Measurements from ENCODE around the gene XPC. TPM values are rescaled to one million over a fixed set of nuclear protein-coding genes. Genes with fewer than 3 reads are reported as not detected.

Gene XPC
- total RNA-seq, 1 donor from 2014 or later: 31.8 TPM

DNA sequence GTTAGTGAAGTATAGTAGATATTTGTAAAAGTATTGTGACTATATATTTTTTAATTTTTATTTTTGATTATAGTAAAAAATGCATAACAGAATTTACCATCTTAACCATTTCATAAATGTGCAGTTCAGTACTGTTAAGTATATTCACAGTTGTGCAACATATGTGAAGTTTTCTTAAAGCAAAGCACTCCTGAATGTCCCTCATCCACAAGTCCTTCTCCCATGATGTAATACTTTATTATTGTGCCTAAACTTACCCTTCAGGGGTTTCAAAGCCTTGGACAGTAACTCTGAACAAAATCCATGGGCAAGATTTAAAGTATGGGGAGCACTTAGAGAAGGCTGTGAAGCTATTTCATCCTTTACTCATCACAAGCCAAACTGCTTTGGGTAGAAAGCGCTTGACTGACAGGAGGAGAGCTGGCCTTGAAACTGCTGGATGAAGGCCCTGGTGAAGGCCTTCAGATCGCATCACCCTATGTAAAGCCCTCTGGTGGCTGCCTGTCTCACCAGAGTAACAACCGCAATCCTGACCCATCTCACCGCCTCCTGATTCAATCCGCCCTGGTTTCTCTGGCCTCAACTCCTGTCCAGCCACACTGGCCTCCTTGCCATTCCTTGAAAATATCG lies 28.3 kb upstream of the XPC start:
- ATAC-seq: no peak
- Histone ChIP-seq H3K4me1 (peaks cover 32% of the 10 kb centered on the region), H3K27ac (no peak overlapping the region), H3K27me3 (ENCODE audit: low read depth) (no peaks in the 10 kb centered on the region), H3K9me3 (no peaks in the 10 kb centered on the region), H3K4me3 (no peak overlapping the region), H3K36me3 (no peaks in the 10 kb centered on the region)
- no peak for DNase-seq
- intact Hi-C loops (cut with DNase I): no loop called here
- TF ChIP-seq, protein P1, sequence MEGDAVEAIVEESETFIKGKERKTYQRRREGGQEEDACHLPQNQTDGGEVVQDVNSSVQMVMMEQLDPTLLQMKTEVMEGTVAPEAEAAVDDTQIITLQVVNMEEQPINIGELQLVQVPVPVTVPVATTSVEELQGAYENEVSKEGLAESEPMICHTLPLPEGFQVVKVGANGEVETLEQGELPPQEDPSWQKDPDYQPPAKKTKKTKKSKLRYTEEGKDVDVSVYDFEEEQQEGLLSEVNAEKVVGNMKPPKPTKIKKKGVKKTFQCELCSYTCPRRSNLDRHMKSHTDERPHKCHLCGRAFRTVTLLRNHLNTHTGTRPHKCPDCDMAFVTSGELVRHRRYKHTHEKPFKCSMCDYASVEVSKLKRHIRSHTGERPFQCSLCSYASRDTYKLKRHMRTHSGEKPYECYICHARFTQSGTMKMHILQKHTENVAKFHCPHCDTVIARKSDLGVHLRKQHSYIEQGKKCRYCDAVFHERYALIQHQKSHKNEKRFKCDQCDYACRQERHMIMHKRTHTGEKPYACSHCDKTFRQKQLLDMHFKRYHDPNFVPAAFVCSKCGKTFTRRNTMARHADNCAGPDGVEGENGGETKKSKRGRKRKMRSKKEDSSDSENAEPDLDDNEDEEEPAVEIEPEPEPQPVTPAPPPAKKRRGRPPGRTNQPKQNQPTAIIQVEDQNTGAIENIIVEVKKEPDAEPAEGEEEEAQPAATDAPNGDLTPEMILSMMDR (IDR thresholded peaks at IDR 0.05): no peak

DNA sequence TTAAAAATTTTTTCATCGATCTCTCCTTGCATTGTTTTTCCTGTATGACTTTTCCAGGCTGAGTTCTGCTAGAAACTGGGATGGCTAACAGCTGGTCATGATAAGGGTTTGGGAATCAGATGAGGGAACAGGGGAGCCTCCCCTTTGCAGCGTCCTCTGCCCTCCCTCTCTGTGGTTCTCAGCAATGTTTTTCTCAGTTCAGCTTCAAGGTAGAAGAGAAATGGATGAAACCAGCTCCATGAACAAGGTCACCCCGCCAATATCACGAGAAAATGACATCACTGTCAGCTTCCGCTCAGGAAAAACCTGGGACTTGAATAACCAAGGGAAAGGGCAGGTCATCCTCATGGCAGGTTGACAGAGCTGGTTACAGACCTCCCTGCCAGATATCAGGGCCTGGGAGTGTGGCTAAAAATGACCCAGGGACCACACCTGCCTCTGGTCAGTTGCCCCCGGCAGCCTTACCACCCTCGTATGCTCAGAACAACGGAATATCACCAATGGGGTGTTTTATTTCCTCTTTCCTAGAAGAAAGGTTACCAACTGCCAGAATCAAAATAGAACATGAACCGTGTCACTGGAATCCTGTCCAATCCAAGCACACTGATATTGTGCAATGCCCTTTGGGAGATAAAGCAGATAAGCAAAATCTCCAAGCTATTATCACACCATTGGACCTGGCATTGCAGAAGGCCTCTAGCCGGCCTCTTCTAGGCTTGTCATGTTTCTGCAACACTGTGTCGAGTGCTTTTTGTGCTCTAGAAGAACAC lies 26.3 kb upstream of the XPC start:
- Histone ChIP-seq H3K9me3 (no peaks in the 10 kb centered on the region), H3K4me3 (no peak overlapping the region), H3K27ac (no peak overlapping the region), H3K4me1 (peaks cover 38% of the 10 kb centered on the region), H3K36me3 (peaks cover 5% of the 10 kb centered on the region), H3K27me3 (ENCODE audit: low read depth) (no peaks in the 10 kb centered on the region)
- no peak for DNase-seq
- ATAC-seq: peak; percentile 61 to 71
- intact Hi-C loops (cut with DNase I): no loop called here
- TF ChIP-seq, protein P1 (IDR thresholded peaks at IDR 0.05): no peak

GRCh38 chr3:14203521-14204079 lies 25.2 kb upstream of the XPC start:
- TF ChIP-seq, protein P1 (IDR thresholded peaks at IDR 0.05): peak; percentile 83
- Histone ChIP-seq H3K27me3 (ENCODE audit: low read depth) (no peaks in the 10 kb centered on the region), H3K36me3 (peaks cover 16% of the 10 kb centered on the region), H3K4me3 (no peak overlapping the region), H3K4me1 (peaks cover 38% of the 10 kb centered on the region), H3K27ac (no peak overlapping the region), H3K9me3 (no peaks in the 10 kb centered on the region)
- DNase-seq (peak; percentile 50), ATAC-seq (peak; percentile 86 to 89)
- intact Hi-C loops (cut with DNase I): no loop called here

DNA sequence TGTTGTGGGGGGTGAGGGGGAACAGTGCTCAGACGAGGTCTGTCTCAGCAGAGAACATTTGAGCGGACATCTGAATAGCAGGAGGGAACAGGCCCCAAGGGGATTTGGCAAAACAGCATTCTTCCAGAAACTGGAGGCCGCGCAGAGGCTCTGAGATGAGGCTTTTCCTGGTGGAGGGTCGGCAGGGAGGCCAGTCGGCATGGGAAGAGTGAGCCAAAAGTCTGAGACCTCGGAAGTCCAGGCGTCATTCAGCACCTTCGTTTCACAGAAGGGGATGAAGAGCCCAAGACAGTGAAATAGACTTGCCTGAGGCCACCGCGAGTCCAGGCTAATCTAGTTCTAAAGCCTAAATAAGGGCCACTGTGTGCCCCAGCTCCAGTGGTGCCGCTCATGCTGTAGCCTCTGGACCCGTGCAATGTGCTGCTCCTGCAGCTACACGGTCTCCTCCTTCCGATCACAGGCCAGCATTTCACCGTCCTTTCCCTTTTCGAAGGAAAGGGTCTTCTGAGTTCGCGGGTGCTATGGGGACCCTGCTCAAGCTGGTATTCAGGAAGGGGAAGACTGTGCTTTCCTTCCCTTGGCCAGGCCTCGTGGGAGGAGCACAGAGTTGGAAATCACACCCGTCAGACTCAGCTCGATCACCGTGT lies 24.6 kb upstream of the XPC start:
- TF ChIP-seq, protein P1 (IDR thresholded peaks at IDR 0.05): no peak
- Histone ChIP-seq H3K4me1 (peaks cover 38% of the 10 kb centered on the region), H3K9me3 (no peaks in the 10 kb centered on the region), H3K27ac (no peak overlapping the region), H3K36me3 (peaks cover 22% of the 10 kb centered on the region), H3K4me3 (no peak overlapping the region), H3K27me3 (ENCODE audit: low read depth) (no peaks in the 10 kb centered on the region)
- ATAC-seq: no peak
- intact Hi-C loops (cut with DNase I): no loop called here
- no peak for DNase-seq

DNA sequence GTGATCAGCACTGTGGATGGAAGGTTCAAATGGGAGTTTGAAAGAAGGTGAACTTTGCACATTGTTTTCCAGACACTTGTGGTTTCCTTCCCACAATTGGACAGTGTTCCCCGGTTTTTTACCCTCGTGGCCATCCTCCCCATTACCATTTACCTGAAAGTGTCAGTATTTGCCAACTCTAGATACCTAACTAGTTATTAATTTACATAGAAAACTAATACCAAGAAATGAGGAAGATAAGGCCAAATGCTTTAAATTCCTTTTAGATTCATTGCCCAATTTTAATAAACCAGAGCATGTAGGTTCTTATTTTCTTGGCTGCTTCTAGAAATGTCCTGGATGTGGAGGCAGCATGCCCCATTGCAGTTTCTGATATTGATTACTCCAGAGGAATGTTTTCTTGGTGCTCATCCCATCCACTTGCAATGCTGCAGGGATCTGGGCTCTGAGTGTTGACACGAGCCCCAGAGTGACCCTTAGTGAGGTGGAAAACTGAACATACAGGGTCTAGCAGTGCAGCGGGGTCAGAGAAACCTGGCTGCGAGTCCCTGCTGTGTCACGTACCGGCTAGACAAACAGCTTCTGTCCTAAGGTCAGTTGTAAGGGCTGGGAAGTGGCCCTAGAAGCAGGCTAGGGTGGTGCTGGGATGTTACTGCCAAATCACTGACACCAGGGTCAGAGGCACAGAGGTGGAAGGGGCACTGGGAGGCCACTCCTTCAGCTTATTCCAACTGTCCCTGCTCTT lies 23.7 kb upstream of the XPC start:
- TF ChIP-seq, protein P1 (IDR thresholded peaks at IDR 0.05): no peak
- no peak for DNase-seq
- no peak overlapping the region for H3K27ac ChIP-seq
- intact Hi-C loops (cut with DNase I): no loop called here
- peak in 1 of 2 donors; percentile 16 for ATAC-seq
- H3K36me3 ChIP-seq: peaks cover 30% of the 10 kb centered on the region
- H3K4me3 ChIP-seq: no peak overlapping the region
- H3K9me3 ChIP-seq: no peaks in the 10 kb centered on the region
- H3K27me3 ChIP-seq (ENCODE audit: low read depth): no peaks in the 10 kb centered on the region
- H3K4me1 ChIP-seq: peaks cover 38% of the 10 kb centered on the region
